Stimulated activated CD8-positive, alpha-beta memory T cell treated with anti-CD3 and anti-CD28 coated beads, Interleukin-12 subunit alpha, Interleukin-12 subunit beta, amount 100 ng/mL, for 24 hours (primary cell): ENCODE measurements around the gene DNAI7.

Experiments used
- DNase-seq: peaks from one replicate; pipeline ENCODE4 v3.0.0-alpha.2; 2020; ENCODE audit errors: extremely low read depth

Gene DNAI7

GRCh38 chr12:25101092-25101445 is 93.9 kb downstream of the DNAI7 start:
- DNase-seq = no peak

GRCh38 chr12:25100194-25101091 is 94.5 kb downstream of the DNAI7 start:
- no peak for DNase-seq

GRCh38 chr12:25099010-25099409 is 96.0 kb downstream of the DNAI7 start:
- no peak for DNase-seq

GRCh38 chr12:25089738-25090137 is 105.2 kb downstream of the DNAI7 start:
- DNase-seq = no peak

GRCh38 chr12:25087596-25087995 is 107.4 kb downstream of the DNAI7 start:
- DNase-seq = no peak

- DNase-seq = no peak
Measured at GRCh38 chr12:25084816-25085215, 110.1 kb downstream of the DNAI7 start.

- no peak for DNase-seq
Measured at GRCh38 chr12:25083211-25083610, 111.7 kb downstream of the DNAI7 start.

GRCh38 chr12:25082628-25083027 is 112.3 kb downstream of the DNAI7 start:
- no peak for DNase-seq

GRCh38 chr12:25079393-25079792 is 115.6 kb downstream of the DNAI7 start:
- DNase-seq = no peak

GRCh38 chr12:25074954-25075353 is 120.0 kb downstream of the DNAI7 start:
- no peak for DNase-seq

- no peak for DNase-seq
Measured at GRCh38 chr12:25074113-25074512, 120.8 kb downstream of the DNAI7 start.

- DNase-seq = no peak
Measured at GRCh38 chr12:25072906-25073650, 121.9 kb downstream of the DNAI7 start.

- DNase-seq = no peak
Measured at GRCh38 chr12:25071366-25071765, 123.6 kb downstream of the DNAI7 start.

- no peak for DNase-seq
Measured at GRCh38 chr12:25069224-25069623, 125.7 kb downstream of the DNAI7 start.

- DNase-seq = no peak
Measured at GRCh38 chr12:25065035-25065434, 129.9 kb downstream of the DNAI7 start.

- DNase-seq = no peak
Measured at GRCh38 chr12:25063873-25064628, 130.9 kb downstream of the DNAI7 start.

GRCh38 chr12:25058658-25059058 is 136.3 kb downstream of the DNAI7 start:
- DNase-seq = no peak
